GM12865 (cell line): ENCODE results near the gene PLPPR4.

Experiments used
- DNase-seq: peaks from one replicate; pipeline ENCODE4 v3.0.0; 2010; ENCODE audit warnings: low read depth
- H3K4me3 ChIP-seq: 2 replicates; pipeline ENCODE4 v1.5.1; 2011; ENCODE audit warnings: mild to moderate bottlenecking, low read depth, low read length, control low read depth
- TF ChIP-seq, protein P1 (sequence below): IDR thresholded peaks from 2 replicates; pipeline ENCODE4 v1.5.1; 2011; ENCODE audit warnings: low read length, control low read depth, low read depth, inconsistent platforms; ENCODE audit not compliant: insufficient read depth; ENCODE audit errors: missing control alignments

PLPPR4 gene, protein sequence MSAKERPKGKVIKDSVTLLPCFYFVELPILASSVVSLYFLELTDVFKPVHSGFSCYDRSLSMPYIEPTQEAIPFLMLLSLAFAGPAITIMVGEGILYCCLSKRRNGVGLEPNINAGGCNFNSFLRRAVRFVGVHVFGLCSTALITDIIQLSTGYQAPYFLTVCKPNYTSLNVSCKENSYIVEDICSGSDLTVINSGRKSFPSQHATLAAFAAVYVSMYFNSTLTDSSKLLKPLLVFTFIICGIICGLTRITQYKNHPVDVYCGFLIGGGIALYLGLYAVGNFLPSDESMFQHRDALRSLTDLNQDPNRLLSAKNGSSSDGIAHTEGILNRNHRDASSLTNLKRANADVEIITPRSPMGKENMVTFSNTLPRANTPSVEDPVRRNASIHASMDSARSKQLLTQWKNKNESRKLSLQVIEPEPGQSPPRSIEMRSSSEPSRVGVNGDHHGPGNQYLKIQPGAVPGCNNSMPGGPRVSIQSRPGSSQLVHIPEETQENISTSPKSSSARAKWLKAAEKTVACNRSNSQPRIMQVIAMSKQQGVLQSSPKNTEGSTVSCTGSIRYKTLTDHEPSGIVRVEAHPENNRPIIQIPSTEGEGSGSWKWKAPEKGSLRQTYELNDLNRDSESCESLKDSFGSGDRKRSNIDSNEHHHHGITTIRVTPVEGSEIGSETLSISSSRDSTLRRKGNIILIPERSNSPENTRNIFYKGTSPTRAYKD

DNA sequence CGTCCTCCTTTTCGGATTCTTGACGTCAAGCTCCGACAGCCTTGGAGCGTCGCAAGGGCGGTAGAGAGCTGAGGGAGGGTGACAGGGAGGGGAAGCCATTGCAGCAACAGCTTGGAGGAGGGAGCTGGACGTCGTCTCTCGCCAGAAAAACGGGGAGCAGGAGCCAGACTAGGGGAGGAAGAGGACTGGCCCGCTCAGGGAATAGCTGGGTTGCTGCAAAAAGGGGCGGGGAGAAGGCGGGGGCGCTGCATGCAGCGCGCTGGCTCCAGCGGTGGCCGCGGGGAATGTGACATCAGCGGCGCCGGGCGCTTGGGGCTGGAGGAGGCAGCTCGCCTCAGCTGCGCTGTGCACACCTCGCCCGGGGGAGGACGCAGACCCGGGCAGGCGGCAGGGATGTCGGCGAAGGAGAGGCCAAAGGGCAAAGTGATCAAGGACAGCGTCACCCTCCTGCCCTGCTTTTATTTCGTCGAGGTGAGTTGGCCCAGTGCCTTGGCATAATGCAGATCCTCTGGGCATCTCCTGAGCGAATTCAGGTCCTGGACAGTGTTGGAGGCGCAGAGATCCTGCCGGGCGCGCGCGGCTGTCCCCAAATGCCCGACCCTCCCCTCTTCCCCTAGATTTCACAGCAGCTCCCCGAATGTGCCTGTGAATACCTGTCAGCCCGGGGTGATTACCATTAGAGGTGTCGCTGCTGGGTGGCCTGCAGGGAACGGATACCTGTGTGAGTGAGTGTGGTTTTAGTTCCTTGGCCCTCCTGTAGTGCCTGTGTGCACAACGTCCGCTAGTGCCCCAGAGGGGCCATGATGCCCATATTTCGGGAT is at the start of gene PLPPR4:
Gene PLPPR4, plus strand, starts transcription at position 292 of the 821 bp plus-strand sequence. Its CDS starts 102 bp downstream, at position 394.
- no peak within 1 kb of the TSS for H3K4me3 ChIP-seq
- no peak for DNase-seq

DNA sequence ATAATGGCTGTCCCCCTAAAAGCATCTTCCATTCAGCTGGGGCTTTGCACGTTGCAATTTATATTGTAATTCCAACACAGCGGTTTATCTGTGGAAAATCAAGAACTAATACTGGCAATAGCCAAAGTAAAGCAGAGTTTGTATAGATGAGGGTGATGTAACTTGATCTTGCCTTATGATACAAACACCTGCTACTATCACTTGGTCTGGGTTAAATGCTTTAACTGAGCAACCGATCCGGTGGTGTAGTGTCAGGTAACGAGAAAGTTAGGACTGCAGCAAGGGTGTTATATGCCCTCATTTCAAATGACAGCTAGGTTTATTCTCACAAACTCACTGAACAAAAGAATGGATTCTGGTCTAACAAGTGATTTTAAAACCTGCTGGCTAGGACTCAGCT is 47.3 kb upstream of the PLPPR4 start:
- H3K4me3 ChIP-seq = no peak overlapping the region
- DNase-seq = no peak
- TF ChIP-seq, protein P1, sequence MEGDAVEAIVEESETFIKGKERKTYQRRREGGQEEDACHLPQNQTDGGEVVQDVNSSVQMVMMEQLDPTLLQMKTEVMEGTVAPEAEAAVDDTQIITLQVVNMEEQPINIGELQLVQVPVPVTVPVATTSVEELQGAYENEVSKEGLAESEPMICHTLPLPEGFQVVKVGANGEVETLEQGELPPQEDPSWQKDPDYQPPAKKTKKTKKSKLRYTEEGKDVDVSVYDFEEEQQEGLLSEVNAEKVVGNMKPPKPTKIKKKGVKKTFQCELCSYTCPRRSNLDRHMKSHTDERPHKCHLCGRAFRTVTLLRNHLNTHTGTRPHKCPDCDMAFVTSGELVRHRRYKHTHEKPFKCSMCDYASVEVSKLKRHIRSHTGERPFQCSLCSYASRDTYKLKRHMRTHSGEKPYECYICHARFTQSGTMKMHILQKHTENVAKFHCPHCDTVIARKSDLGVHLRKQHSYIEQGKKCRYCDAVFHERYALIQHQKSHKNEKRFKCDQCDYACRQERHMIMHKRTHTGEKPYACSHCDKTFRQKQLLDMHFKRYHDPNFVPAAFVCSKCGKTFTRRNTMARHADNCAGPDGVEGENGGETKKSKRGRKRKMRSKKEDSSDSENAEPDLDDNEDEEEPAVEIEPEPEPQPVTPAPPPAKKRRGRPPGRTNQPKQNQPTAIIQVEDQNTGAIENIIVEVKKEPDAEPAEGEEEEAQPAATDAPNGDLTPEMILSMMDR = no peak

More for the DNA sequence above, at the start of gene PLPPR4:
- TF ChIP-seq, protein P1 = no peak

DNA sequence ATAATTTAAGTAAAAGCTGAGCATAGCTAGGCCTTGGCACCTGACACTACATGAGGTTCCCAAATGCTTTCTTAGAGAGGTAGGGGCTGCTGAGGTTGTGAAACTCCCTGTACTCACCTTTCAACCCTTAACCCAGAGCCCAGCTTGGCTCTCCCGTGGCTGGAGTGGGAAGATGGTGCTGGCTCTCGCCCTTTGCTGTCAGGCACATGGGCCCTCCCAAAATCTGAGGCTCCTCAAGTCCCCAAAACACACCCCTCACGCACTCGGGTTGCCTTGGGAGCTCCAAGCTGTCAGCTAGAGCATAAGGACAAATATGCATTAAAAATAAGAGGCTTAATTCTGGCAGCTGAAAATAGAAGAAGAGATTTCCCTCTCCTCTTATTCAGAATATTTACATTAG is 46.7 kb upstream of the PLPPR4 start:
- DNase-seq = no peak
- TF ChIP-seq, protein P1 = no peak

DNA sequence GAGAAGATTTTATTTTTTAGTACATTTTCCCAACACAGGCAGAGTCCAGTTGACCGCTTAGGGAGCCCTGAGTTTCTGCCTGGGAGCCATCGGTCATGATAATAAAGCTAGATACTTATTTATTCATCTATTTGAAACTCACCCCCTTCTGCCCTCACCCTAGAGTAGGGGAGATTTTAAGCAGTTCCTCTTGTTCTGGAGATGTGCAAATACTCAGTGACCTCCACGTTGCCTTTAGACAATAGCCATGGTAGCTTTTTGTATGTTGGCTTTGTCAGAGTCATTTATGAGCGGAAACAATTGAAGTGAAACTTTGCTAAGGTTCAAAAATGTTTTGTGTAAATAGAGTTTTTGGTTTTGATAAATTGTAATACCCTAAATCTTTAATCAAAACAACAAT is 45.7 kb upstream of the PLPPR4 start:
- TF ChIP-seq, protein P1 = no peak
- H3K4me3 ChIP-seq = no peak overlapping the region
- DNase-seq = no peak

More for the DNA sequence above, 46.7 kb upstream of the PLPPR4 start:
- no peak overlapping the region for H3K4me3 ChIP-seq

DNA sequence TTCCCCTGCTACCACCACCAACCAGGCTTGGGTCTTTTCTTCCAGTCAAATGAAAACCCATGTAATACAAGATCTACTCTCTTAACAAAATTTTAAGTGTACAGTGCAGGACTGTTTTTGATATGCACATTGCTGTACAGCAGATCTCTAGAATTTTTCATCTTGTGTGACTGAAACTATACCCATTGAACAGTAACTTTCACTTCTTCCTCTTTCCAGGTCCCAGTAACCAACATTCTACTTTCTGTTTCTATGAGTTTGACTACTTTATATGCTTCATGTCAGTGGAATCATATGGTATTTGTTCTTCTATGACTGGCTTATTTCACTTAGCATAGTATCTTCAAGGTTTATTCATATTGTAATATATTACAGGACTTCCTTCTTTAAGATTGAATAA is 45.3 kb upstream of the PLPPR4 start:
- peak; percentile 34 for DNase-seq
- TF ChIP-seq, protein P1 = no peak
- H3K4me3 ChIP-seq = no peak overlapping the region

DNA sequence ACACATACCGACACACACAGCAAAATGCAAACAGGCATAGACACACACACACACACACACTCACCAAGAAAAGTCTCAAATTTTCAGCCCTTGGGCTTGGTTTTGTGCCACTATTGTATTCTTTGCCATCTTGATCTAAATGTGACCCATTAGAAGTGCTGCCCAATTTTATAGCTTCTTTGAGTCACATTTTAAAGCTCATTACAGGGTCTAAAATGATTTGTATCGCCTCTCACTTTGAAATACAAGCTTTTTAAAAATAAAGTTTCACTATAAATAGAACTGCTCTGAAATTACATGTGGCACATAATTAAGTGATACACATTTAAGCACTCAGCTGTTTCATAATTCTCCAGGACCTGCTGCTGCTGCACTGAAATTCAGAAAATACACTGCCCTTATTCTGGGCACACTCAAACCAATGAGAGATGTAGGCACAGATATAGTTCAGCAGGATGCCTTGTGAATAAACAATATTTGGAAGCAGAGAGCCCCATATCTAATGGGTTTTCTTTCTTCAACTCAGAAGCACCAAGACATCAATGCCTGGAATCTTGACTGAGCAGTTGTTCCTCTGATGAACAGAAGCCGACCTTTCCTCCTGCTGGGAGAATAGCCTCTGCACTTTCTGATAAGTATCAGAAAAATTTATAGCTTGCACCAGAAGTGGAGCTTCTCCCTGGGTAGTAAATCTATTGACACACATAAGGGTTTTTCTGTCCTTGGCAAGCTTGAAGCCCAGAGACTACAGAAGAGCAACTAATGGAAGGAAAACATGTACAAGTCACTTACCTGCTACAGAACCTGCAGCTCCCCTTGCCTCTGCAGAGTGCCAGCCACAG is 37.0 kb upstream of the PLPPR4 start:
- TF ChIP-seq, protein P1 = no peak
- H3K4me3 ChIP-seq = no peak overlapping the region
- no peak for DNase-seq
